HG03460 (cell line): ENCODE results near the gene JMJD1C.

Experiments used
- ATAC-seq: cut with Tn5 transposase; IDR thresholded peaks from one replicate; pipeline ENCODE4 v1.9.1; 2021; ENCODE audit not compliant: unreplicated experiment

JMJD1C gene

DNA sequence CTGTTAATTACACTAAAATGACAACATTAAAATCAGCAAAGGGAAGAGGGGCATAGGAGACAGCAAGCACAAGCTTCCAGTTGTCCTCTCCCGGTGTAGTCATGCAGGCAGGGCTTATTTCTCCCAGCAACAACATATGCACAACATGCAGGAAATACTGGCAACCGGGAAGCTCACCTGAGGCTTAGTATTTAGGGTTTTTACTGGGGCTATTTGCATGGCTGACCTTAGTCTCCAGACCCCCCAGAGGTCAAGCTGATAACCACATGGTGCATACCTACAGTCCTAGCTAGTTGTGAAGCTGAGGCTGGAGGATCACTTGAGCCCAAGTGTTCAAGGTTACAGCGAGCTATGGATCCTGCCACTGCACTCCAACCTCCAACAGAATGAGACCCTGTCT, 12.8 kb upstream of the JMJD1C start:
- no peak for ATAC-seq

DNA sequence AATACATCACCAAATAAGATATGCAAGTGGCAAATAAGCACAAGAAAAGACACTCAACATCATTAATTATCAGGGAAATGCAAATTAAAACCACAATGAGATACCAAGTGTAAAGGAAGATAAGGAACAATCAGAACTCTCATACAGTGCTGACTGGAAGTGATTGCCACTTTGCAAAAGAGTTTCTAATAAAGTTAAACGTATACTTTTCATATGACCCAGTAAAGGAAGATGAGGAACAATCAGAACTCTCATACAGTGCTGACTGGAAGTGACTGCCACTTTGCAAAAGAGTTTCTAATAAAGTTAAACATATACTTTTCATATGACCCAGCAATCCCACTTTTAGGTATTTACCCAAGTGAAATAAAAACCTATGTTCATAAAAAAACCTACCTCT, 12.2 kb upstream of the JMJD1C start:
- ATAC-seq, result no peak

DNA sequence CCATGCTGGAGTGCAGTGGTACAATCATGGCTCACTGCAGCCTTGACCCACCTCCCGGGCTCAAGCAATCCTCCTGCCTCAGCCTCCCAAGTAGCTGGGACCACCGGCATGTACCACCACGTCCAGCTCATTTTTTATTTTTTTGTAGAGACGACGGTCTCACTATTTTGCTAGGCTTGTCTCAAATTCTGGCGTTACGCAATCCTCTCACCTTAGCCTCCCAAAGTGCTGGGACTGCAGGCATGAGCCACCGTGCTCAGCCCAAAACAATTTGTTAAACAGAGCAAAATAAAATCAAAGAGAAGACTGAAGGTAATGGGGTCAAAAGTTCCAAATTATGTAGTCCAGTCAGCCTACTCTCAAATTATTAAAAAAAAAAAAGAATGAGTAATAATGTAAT, 8.7 kb upstream of the JMJD1C start:
- no peak for ATAC-seq

DNA sequence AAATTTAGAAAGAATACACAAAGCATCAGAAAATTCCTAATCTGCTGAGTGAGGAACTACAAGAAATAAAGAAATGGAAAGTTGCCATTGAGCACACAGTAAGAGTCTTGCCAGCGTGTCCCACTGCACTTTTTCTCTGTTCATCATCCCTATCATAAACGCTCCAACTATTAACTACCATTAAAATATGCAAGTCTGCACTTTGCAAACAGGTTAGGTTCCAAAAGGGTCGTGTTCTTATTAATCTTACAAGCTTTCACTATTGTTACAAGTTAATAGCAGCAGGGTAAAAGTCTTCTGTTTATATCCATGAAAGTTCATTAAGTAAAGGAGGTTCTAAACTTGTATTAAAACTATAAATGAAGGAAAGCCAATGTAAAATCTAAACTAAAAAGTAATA, 5.2 kb upstream of the JMJD1C start:
- no peak for ATAC-seq

DNA sequence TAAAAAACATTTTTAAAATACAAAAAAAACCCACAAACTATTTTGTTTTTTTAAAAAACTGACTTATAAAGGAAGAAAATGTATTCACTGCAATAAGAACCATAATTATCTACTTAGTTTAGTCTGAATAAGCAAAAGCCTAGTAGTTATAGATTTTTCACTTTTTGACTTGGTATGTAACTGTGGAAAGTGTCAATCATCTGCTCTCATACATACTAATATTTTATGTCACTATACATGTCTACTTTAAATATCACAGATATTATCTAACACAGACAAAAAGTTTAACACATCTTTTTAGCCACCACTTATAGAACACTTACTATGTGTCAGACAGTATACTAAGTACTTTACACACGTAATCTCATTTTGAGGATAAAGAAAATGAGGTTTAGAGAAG, 3.2 kb upstream of the JMJD1C start:
- no peak for ATAC-seq

DNA sequence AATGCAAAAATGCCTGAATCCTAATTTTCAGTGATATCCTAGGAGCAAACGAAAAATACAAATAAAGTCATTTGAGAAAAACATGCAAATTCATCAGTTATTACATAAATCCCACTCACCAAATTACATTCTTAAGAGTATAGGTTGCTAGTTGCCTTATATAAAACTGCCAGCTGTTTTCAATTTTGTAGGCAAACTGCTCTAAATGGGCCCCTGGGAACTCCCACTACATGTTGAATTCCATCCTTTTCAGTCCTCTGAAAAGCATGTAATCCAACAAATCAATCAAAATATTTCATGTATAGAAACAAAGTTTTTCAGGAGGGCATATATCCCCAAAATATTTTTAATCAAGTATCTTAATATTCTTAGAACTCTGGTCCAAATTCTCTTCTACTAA, 2.1 kb upstream of the JMJD1C start:
- no peak for ATAC-seq

DNA sequence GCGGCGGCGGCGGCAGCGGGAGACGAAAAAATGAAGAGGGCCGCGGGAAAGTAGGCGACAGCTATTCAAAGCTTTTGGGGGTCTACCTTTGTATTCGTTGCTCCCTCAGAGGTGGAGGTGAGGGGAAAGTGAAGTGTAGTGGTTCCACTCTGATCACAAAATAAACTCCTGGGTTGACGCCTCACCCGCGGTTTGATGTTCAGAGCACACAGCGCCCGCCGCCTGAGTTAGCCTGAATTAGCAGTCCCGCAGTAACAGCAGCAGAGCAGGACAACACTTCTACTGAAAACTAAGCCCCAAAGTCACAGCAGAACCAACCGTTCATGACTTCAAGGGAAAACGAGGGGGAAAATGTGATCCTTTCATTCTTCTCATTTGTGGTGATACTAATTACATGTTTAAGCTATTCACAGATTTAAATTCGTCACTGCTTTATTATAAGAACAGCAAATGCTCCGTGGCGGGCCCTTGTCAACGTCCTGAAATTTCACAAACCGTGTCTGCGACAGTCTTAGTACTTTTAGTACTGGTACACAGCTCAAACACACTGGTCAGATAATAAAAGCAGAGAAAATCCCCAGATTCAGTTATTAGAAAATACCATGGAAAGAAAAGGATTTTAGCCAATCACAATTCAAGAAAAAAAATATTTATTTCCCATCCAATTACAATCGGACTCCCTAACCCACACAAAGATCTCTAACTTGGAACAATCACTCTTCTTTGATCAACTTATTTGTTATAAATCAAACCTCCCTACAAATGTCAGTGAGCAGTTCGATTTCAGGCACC, 563 bp upstream of the JMJD1C start:
- ATAC-seq, result peak; percentile 32

DNA sequence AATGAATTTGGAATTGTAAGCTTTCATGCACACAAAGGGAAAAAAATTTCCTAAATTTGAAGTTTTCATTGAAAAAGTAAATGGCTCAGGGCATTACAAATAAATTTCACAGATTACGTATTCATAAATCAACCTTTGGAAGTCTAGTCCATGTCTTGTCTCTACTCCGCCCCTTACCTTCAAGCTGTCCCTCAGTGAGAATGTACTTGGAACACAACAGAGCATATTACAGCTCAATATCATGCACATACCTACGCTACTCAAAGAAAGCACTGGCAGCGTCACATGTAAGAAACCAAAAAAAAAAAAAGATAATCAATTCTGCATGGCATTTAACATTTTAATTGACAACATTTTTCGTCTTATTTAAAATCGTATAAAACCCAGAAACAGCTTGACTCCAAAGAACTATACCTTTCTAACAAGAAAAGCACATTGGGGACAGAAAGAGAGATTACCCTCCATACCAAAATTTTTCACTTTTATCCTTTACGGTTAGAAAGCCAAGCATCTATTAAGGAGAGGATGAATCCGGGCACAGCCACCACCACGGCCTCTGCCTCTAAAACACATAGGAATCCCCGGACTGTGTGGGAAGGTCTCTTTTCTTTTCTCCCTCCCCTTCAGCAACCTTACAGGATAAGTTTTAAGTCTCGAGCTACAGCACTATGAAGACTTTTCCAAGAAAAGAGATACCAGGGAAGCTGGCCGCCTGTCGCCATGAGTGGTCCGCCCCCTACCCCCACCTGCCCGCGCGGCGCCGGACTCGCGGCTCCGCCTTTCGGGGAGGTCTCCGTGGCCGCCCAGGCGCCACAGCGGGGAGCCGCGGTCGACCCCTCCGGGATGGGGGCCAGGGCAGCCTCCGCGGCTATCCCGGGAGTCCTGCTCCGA, 1.1 kb downstream of the JMJD1C start:
- peak; percentile 42 for ATAC-seq

DNA sequence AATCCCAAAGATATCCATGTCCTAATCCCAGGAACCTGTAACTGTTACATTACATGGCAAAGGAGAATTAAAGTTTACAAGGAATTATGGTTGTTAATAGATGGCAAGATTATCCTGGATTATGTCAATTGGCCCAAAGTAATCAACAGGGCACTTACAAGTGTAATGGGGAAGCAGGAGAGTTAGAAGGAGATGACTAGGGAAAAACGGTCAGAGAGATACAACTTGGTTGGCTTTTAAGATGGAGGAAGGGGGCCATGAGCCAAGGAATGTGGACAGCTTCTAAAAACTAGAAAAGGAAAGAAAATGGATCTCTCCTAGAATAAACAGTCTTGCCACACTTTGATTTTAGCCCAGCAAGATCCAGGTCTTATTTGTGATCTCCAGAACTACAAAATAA, 3.3 kb downstream of the JMJD1C start:
- no peak for ATAC-seq

DNA sequence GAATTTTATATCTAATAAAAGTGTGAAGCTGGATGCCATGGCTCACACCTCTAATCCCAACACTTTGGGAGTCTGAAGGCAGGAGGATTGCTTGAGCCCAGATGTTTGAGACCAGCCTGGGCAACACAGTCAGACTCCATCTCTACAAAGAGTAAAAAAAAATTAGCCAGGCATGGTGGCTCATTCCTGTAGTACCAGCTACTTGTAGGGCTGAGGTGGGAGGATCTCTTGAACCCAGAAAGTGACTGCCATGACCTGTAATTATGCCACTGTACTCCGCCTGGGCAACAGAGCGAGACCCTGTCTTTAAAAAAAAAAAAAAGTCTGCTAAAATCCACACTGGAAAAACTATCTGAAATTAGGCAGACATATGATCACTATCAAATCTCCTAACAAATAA, 7.6 kb downstream of the JMJD1C start:
- ATAC-seq, result no peak

DNA sequence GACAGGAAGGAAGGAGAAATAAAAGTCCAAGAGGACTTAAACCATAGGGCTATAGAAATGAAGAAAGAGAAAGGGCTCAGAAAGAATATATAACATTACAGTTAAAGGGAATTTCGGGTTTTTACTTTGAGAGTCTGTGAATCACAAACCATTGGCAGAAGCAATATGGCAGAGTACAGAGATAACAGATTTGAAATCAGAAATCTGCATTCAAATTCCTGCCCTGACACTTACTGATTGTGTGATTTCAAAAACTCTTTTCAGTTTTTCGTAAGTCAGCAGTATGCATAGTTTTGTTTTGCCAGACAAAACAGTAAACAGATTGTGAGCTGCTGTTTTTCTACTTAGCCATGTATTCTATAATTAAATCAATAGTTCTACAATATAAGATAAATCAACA, 8.2 kb downstream of the JMJD1C start:
- ATAC-seq, result no peak

DNA sequence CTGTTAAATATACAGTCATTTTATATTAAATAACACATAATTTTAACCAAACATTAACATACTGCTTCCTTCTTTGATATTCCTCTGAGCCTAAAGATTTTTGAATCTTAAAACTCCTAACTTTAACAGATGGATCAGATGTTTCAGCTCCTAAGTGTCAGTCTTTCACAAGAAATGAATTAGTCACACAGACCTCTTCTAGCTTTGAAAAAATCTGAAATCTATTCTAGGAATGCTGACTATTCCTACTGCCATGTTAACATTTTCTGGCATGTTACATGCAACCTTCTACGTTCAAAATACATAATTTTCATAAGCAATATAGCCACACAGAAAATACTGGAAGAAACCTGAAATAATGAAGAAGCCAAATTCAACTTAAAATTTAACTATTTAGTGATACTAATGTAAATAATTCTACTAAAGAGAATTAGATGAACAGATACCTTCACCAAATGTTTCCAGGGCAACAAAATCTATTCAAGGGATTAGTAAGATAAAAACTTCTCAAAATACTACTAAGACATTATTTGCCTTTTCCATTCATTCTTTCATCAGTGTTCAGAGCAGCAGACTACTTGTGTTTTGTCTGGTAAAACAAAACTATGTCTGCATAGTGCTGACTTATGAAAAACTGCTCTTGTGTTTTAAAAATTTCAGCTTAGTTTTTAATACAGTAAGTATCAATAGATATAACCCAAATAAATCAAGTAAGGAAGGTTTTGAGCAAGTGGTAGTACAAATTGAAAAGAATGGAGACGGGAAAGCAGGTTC, 9.2 kb downstream of the JMJD1C start:
- ATAC-seq, result no peak

DNA sequence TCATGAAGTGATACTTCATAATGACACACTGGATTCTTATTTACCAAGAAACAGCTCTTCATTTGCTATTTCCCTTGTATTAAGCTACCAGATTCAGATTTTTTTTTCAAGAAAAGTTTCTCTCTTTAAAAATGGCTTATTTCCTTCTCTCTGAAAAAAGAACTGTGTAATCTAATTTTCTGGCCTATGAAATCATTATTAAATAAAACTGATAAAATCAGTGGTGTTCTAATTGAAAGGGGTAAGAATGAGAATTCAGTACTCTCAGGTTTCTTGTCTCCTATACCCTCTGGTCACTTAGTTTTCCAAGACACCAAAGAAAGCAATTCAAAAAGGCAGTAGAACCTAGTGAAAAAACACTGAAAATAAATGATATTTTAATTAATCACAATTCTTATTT, 10.3 kb downstream of the JMJD1C start:
- no peak for ATAC-seq

DNA sequence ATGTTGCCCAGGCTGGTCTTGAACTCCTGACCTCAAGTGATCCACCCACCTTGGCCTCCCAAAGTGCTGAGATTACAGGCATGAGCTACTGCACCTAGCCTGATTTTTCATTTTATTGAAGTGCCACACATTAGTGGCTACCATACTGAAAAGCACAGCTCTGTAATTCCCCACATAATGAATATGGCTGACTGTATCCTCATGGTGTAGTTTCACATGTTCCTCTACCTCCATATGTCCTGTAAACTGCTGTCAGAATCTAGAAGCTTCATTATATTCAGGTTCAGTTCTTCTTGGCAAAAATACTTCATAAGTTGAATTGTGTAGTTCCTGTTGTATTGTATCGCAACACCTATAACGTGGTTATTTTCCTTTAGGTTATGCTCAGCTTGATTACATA, 11.1 kb downstream of the JMJD1C start:
- ATAC-seq, result no peak

DNA sequence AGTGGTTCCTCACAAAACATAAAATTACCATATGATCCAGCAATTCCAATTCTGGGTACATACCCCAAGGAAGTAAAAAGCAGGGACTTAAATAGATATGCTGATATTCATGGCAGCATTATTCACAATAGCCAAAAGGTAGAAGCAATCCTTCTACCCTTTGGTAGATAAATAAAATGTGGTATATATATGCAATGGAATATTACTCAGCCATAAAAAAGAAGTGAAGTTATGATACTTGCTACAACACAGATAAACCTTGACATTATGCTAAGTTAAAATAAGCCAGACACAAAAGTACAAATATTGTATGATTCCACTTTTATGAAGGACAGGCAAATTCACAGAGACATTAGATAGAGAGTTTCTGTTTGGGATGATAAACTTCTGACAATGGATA, 13.3 kb downstream of the JMJD1C start:
- no peak for ATAC-seq

DNA sequence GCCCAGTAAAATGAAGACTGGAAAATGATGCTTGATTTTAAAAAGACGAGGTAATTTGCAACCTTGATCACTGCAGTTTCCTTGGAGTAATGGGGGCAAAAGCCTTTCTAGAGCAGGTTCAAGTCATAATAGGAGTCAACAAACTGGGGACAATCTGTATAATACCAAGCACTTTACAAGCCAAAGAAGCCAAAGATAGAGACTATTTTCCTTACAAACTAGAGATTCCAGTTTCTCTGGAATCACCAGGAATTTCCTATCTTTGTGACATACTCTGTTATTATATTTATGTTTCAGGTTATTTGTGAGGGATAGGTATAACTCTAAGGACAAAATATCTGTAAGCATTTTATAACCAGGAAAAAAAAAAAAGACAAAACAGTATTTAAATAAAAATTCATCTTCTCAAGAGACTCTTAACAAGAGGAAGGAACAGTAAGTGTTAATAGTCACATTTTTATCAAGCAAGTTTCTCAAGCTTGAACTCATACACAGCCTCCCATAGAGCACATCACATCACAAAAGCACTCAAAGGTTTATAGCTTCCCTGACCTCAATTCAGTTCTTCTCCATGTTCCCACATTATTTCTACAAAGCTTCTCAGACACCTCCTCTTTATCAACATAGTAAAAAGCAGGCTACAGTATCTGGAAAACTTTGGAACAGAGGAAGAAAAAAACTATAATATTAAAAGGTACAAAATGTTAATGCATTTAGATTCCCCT, 18.9 kb downstream of the JMJD1C start:
- ATAC-seq, result no peak

DNA sequence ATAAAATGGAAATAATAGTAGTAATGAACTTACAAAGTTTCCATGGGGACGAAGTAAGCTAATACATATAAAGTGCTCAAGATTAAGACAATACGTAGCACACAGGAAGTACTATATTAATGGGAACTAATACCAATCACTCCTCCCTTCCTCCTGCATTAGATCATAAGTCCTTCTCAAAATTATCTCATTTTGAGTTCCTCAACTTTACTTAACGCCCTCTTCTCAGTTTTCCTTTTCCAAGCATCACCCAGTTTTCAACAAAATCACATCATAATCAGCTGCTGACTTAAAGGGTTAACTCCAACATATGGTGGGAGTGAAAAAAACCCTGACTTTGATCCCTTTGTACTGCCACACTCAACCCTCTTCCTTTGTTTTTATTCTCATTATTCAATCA, 24.4 kb downstream of the JMJD1C start:
- no peak for ATAC-seq

DNA sequence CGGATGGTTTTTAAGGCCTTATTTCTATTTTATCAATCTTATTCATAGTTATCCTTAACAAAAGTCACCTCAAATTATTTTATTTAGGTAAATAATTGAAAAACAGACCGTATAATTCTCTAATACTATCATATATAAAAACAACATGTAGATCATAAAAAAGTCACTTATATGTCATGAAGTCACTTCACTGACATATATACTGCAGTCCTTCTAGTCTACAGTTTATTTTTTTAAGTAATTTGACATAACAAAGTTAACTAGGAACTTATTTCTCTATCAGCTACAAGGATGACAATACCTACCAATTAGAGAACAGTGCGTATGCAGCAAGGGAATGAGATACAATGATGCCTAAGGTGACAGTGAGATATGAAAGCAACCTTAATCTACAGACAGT, 26.2 kb downstream of the JMJD1C start:
- no peak for ATAC-seq

DNA sequence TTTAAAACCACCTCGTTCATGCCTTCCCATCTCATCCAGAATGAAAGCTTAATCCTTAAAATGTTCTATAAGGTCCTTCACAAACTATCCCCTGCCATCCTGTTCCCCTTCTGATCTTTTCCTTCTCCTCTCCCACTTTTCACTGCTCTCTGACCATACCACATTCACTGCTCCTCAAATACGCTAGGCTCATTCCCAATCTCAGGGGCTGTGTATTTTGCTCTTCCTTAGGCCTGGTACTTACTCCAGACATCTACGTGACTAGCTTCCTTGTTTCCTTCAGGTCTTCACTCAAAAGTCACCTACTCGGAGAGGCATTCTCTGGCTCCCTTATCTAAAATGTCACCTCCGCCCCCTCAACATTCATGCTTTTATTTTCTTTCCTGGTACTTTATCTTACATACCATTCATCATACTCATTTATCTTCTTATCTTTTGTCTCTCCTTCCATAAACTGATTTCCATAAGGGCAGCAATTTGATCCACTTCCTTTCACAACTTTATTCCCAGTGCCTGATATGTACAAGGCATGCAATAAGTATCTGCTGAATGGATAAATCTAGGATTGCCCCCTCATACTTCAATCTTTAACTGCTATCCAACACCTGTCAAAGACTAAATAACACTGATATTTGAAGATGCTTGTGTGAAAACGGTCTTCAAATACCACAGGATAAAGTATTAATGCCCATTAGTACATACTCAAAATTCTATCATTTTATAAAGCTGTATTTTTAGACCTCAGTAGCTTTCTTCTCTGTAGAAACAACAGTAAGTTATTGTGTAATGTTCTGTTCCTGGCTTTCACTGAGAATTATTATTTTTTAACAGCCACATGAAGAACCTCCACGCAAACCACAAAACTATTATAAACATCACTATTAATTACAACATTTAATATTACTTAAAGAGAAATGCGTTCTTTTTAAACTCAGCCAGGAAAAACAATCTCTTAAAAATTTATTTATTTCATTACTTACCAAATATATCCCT, 27.0 kb downstream of the JMJD1C start:
- no peak for ATAC-seq
